Panc1 (cell line): ENCODE data around the gene NSL1. TPM values are rescaled to one million over a fixed set of nuclear protein-coding genes. Genes with fewer than 3 reads are reported as not detected.

ENCODE experiments used
- ATAC-seq: fragments of 200-7000 bp; cut with Tn5 transposase; 2 replicates; pipeline ENCODE4 v1.9.1; 2020; ENCODE audit warnings: mild to moderate bottlenecking, moderate library complexity
- BruUV-seq: library from RNA; stranded (reverse); fragments of 400-500 nt; replicated peaks from 2 replicates; lab custom pipeline; 2021; lab: Mats Ljungman, UMichigan
- CTCF ChIA-PET: fragments of 300-600 bp; sonication (Branson Sonifier 250); formaldehyde crosslinking; loops from one replicate; lab custom pipeline; 2022; ENCODE audit warnings: antibody characterized with exemption; lab: Charles Lee
- POLR2A ChIA-PET: fragments of 300-600 bp; sonication (Branson Sonifier 250); formaldehyde crosslinking; loops from one replicate; lab custom pipeline; 2022; ENCODE audit warnings: antibody characterized with exemption; lab: Charles Lee
- DNase-seq: peaks from one replicate; pipeline ENCODE4 v3.0.0-alpha.2; 2010; ENCODE audit warnings: low read depth, low spot score
- H3K27ac ChIP-seq: 2 replicates; pipeline ENCODE4 v1.5.1; 2011; ENCODE audit warnings: mild to moderate bottlenecking, low read length, inconsistent platforms
- H3K27me3 ChIP-seq: fragments of 200-500 bp; sonication (Bioruptor generic); 2 replicates; pipeline ENCODE4 v1.6.0; 2014; ENCODE audit warnings: low read length, inconsistent platforms; ENCODE audit not compliant: control insufficient read depth, insufficient read depth
- H3K36me3 ChIP-seq: fragments of 200-500 bp; sonication (Bioruptor generic); 2 replicates; pipeline ENCODE4 v1.5.1; 2014; ENCODE audit warnings: inconsistent platforms, mild to moderate bottlenecking, low read length, moderate library complexity; ENCODE audit not compliant: control insufficient read depth, insufficient read depth
- H3K4me1 ChIP-seq: 2 replicates; pipeline ENCODE4 v1.5.1; 2011; ENCODE audit warnings: inconsistent platforms, mild to moderate bottlenecking, low read length, moderate library complexity; ENCODE audit not compliant: control insufficient read depth, insufficient read depth
- H3K4me3 ChIP-seq, 2 experiments: 2 replicates each; pipeline ENCODE4 v1.5.1; 2011 to 2012; ENCODE audit warnings: low read depth in 2 of 2, low read length in 2 of 2, mild to moderate bottlenecking in 2 of 2, inconsistent platforms in 1 of 2, moderate library complexity in 1 of 2
- H3K9me3 ChIP-seq: fragments of 200-500 bp; sonication (Bioruptor generic); 2 replicates; pipeline ENCODE4 v1.5.1; 2014; ENCODE audit warnings: low read depth, mild to moderate bottlenecking, inconsistent platforms, low read length, moderate library complexity; ENCODE audit not compliant: control insufficient read depth, insufficient read depth
- CTCF ChIP-seq: fragments of 450-650 bp; IDR thresholded peaks from 2 replicates; pipeline ENCODE4 v1.5.1; 2017; ENCODE audit warnings: mild to moderate bottlenecking
- POLR2AphosphoS5 ChIP-seq: IDR thresholded peaks from 2 replicates; pipeline ENCODE4 v1.6.1; 2012; ENCODE audit warnings: mild to moderate bottlenecking, low read depth, low read length, moderate library complexity
- REST ChIP-seq, 2 experiments: IDR thresholded peaks; 2 replicates each; pipeline ENCODE4 v1.6.1; 2011 to 2012; ENCODE audit warnings: low read depth in 2 of 2, control low read depth in 1 of 2, low read length in 1 of 2, mild to moderate bottlenecking in 1 of 2, moderate library complexity in 1 of 2; ENCODE audit not compliant: insufficient read depth in 1 of 2
- SIN3A ChIP-seq: IDR thresholded peaks from 2 replicates; pipeline ENCODE4 v1.6.1; 2012; ENCODE audit warnings: low read depth, mild to moderate bottlenecking, low read length, moderate library complexity, borderline replicate concordance; ENCODE audit not compliant: insufficient read depth
- TCF7L2 ChIP-seq: IDR thresholded peaks from 2 replicates; pipeline ENCODE4 v1.6.1; 2011; ENCODE audit warnings: mild to moderate bottlenecking, low read depth, low read length, inconsistent platforms
- in situ Hi-C: cut with HindIII; loops from 2 replicates; pipeline ENCODE4 v1.10.0; 2016; ENCODE audit warnings: low sequenced_read_pairs, low pct_unique_long_range_greater_than_20kb
- intact Hi-C: fragments of 100-400 bp; cut with micrococcal nuclease; formaldehyde crosslinking; loops from one replicate; pipeline ENCODE4 v1.10.0; 2022; ENCODE audit not compliant: unreplicated experiment
- total RNA-seq: library from RNA; stranded (reverse); gene quantifications from one replicate; pipeline ENCODE4 v1.2.1, GENCODE V29; 2021; ENCODE audit not compliant: unreplicated experiment

The NSL1 gene
- total RNA-seq, 1 experiment from 2014 or later = 21.8 TPM

GRCh38 chr1:212783976-212784375, 7.6 kb downstream of the NSL1 start:
- H3K27me3 ChIP-seq = no peaks in the 10 kb centered on the region
- no peak for TF ChIP-seq TCF7L2
- no peak for TF ChIP-seq REST (IDR thresholded peaks at IDR 0.05; ENCODE audit: insufficient read depth in 1 of 2, low read depth in 2 of 2, low read length in 1 of 2)
- no peak for TF ChIP-seq SIN3A
- TF ChIP-seq POLR2AphosphoS5 = no peak
- no peak for TF ChIP-seq CTCF
- no peak overlapping the region for H3K27ac ChIP-seq
- CTCF ChIA-PET = no interaction called here
- POLR2A ChIA-PET = no interaction called here
- H3K9me3 ChIP-seq = no peaks in the 10 kb centered on the region
- ATAC-seq (no peak), DNase-seq (no peak)
- no peaks in the 10 kb centered on the region for H3K4me1 ChIP-seq
- intact Hi-C loops = loop anchor here (5.0 kb wide), 2 partner anchors 307 to 327 kb away; no protein-coding TSS in a partner anchor
- no TSS peak for BruUV-seq
- in situ Hi-C loops = no loop called here
- H3K36me3 ChIP-seq = peaks cover 10% of the 10 kb centered on the region
- H3K4me3 ChIP-seq = no peak overlapping the region

- Histone ChIP-seq H3K27ac (no peak overlapping the region), H3K27me3 (no peaks in the 10 kb centered on the region), H3K4me3 (no peak overlapping the region), H3K4me1 (no peaks in the 10 kb centered on the region), H3K36me3 (peaks cover 10% of the 10 kb centered on the region), H3K9me3 (no peaks in the 10 kb centered on the region)
- ATAC-seq = peak; percentile 68; the same call in 1 of the 2 replicates
- no peak for TF ChIP-seq POLR2AphosphoS5
- TF ChIP-seq TCF7L2 = no peak
- TF ChIP-seq REST (IDR thresholded peaks at IDR 0.05; ENCODE audit: insufficient read depth in 1 of 2, low read depth in 2 of 2, low read length in 1 of 2) = no peak
- no peak for TF ChIP-seq SIN3A
- peak; percentile 66 for TF ChIP-seq CTCF
- ChIA-PET POLR2A (no interaction called here), CTCF (no interaction called here)
- intact Hi-C loops (loop anchor here (1.0 to 5.0 kb wide), 3 partner anchors 117 to 325 kb away; no protein-coding TSS in a partner anchor), in situ Hi-C loops (no loop called here)
- no TSS peak for BruUV-seq
- DNase-seq = no peak
Observed at GRCh38 chr1:212782422-212783154, 9.0 kb downstream of the NSL1 start.
